HepG2 (cell line): Measurements from ENCODE around the gene TEX35.

ENCODE experiments used
- ASH2L ChIP-seq: fragments of 300-600, 200-600 bp; sonication (generic); IDR thresholded peaks from 2 replicates; pipeline ENCODE4 v1.7.0; 2017; ENCODE audit warnings: low read depth, mild to moderate bottlenecking, moderate library complexity, mixed read lengths, low read length; ENCODE audit not compliant: insufficient read length
- ELF4 ChIP-seq: sonication (generic); formaldehyde crosslinking; IDR thresholded peaks from 2 replicates; pipeline ENCODE4 v1.5.0; 2020; ENCODE audit warnings: missing genetic modification reagents, mild to moderate bottlenecking, moderate library complexity, borderline replicate concordance
- FOSL2 ChIP-seq: sonication (generic); formaldehyde crosslinking; IDR thresholded peaks from 2 replicates; pipeline ENCODE4 v1.4.0; 2020; ENCODE audit warnings: missing genetic modification reagents
- JUNB ChIP-seq: sonication (generic); formaldehyde crosslinking; IDR thresholded peaks from 2 replicates; pipeline ENCODE4 v1.8.0; 2022; ENCODE audit warnings: missing genetic modification reagents, mild to moderate bottlenecking, borderline replicate concordance
- MYC ChIP-seq: sonication (generic); formaldehyde crosslinking; IDR thresholded peaks from 2 replicates; pipeline ENCODE4 v1.9.0; 2021; ENCODE audit warnings: missing genetic modification reagents, borderline replicate concordance
- ZNF703 ChIP-seq: sonication (generic); formaldehyde crosslinking; IDR thresholded peaks from 2 replicates; pipeline ENCODE4 v1.5.1; 2020; ENCODE audit warnings: missing genetic modification reagents, mild to moderate bottlenecking, moderate library complexity, borderline replicate concordance

- TF ChIP-seq JUNB (CRISPR knock-in tag) (no peak), ASH2L (no peak), MYC (no peak), FOSL2 (CRISPR knock-in tag) (no peak), ELF4 (CRISPR knock-in tag) (no peak), ZNF703 (CRISPR knock-in tag) (no peak)
Measured at GRCh38 chr1:178500936-178501554, 11.9 kb upstream of the TEX35 start.
